NCI-H1105 treated with DMSO at 0.1 percent for 48 hours (cell line): ENCODE measurements around the gene CNP.
"Not testable (repeated sequence)": the region's sequence is repeated elsewhere in the genome, so short reads cannot be mapped to it uniquely, and the experiment has no call there.

Experiments used
- DNase-seq: peaks from one replicate; lab custom pipeline; 2025; lab: John Stamatoyannopoulos, UW

Gene CNP

GRCh38 chr17:42002792-42003301 is 36.3 kb downstream of the CNP start:
- DNase-seq, result no peak

GRCh38 chr17:42005166-42005565 is 38.6 kb downstream of the CNP start:
- DNase-seq, result no peak

GRCh38 chr17:42009170-42009569 is 42.6 kb downstream of the CNP start:
- no peak for DNase-seq

- DNase-seq, result not testable (repeated sequence)
These were observed 43.7 kb downstream of the CNP start for GRCh38 chr17:42010266-42010680.

- DNase-seq, result no peak
These were observed 44.4 kb downstream of the CNP start for GRCh38 chr17:42010898-42011516.

GRCh38 chr17:42012363-42012762 is 45.8 kb downstream of the CNP start:
- not testable (repeated sequence) for DNase-seq

- DNase-seq, result not testable (repeated sequence)
These were observed 47.1 kb downstream of the CNP start for GRCh38 chr17:42013740-42014139.

- no peak for DNase-seq
These were observed 49.8 kb downstream of the CNP start for GRCh38 chr17:42016411-42016831.

GRCh38 chr17:42016941-42017865 is 50.6 kb downstream of the CNP start, which contains the start of gene DNAJC7:
Gene DNAJC7, minus strand, starts transcription at chr17:42017439. Its CDS starts 23 bp downstream, at chr17:42017416.
- peak; percentile 93 for DNase-seq

- DNase-seq, result no peak
These were observed 51.2 kb downstream of the CNP start for GRCh38 chr17:42017866-42018200.

- no peak for DNase-seq
These were observed 51.7 kb downstream of the CNP start for GRCh38 chr17:42018339-42018738.

- DNase-seq, result no peak
These were observed 52.4 kb downstream of the CNP start for GRCh38 chr17:42018988-42019387.

- DNase-seq, result peak; percentile 75
These were observed 53.2 kb downstream of the CNP start, which contains the start of gene NKIRAS2 for GRCh38 chr17:42019509-42020404. Gene NKIRAS2, plus strand, starts transcription at chr17:42020090. Its CDS starts 1,488 bp downstream, at chr17:42021578.

GRCh38 chr17:42020845-42021244 is 54.2 kb downstream of the CNP start:
- not testable (repeated sequence) for DNase-seq

- no peak for DNase-seq
These were observed 57.1 kb downstream of the CNP start for GRCh38 chr17:42023524-42024349.

- DNase-seq, result no peak
These were observed 58.6 kb downstream of the CNP start for GRCh38 chr17:42025191-42025579.

- DNase-seq, result no peak
These were observed 59.3 kb downstream of the CNP start for GRCh38 chr17:42025936-42026335.

GRCh38 chr17:42026857-42027589 is 60.4 kb downstream of the CNP start:
- no peak for DNase-seq
